Endothelial cell of umbilical vein (primary cell): Measurements from ENCODE around the gene CPHXL.

ENCODE experiments used
- GATA2 ChIP-seq: IDR thresholded peaks from 2 replicates; pipeline ENCODE4 v1.7.0; 2011; ENCODE audit warnings: low read depth, mild to moderate bottlenecking, moderate library complexity, mixed read lengths, low read length; ENCODE audit not compliant: insufficient read length, insufficient read depth
- TF ChIP-seq, protein P1 (sequence below), 2 donors: IDR thresholded peaks; 1 replicate in 1 of 2; 2 replicates in 1 of 2; pipeline ENCODE4 v1.5.1; 2011; ENCODE audit warnings: low read length in 2 of 2, mild to moderate bottlenecking in 2 of 2, moderate library complexity in 2 of 2, control low read depth in 1 of 2, inconsistent platforms in 1 of 2, low read depth in 1 of 2; ENCODE audit not compliant: insufficient read depth in 1 of 2; ENCODE audit errors: extremely low read depth in 1 of 2

DNA sequence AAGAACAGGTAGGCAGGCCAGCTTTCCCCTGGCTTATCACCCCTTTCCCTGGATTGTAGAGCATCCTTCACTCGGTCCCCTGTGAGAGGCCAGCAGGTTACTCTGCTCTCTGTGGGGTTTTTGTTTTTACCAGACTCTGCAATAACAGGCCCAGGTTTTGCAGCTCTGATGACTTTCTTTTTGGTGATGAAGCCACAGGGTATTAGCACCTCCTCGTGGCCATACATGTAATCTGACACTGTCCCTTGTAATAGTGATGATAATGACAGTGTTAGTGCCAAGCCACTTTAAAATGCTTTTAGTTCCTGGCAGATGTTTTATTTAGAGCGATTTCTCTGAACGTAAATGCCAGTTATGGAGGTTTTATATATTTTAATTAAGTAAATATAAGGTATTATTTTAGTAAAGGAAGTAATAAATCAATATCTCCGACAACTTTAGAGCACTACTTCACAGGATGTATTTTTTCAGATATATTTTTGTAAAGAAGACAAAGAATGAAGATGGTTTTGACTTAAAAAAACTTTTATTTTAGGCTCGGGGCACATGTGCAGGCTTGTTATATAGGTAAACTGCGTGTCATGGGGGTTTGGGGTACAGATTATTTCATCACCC, 38.0 kb upstream of the CPHXL start:
- TF ChIP-seq, protein P1, sequence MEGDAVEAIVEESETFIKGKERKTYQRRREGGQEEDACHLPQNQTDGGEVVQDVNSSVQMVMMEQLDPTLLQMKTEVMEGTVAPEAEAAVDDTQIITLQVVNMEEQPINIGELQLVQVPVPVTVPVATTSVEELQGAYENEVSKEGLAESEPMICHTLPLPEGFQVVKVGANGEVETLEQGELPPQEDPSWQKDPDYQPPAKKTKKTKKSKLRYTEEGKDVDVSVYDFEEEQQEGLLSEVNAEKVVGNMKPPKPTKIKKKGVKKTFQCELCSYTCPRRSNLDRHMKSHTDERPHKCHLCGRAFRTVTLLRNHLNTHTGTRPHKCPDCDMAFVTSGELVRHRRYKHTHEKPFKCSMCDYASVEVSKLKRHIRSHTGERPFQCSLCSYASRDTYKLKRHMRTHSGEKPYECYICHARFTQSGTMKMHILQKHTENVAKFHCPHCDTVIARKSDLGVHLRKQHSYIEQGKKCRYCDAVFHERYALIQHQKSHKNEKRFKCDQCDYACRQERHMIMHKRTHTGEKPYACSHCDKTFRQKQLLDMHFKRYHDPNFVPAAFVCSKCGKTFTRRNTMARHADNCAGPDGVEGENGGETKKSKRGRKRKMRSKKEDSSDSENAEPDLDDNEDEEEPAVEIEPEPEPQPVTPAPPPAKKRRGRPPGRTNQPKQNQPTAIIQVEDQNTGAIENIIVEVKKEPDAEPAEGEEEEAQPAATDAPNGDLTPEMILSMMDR (IDR thresholded peaks at IDR 0.05; ENCODE audit: extremely low read depth in 1 of 2, insufficient read depth in 1 of 2, low read depth in 1 of 2, low read length in 2 of 2): peak; percentile 60 to 68
- no peak for TF ChIP-seq GATA2
